ENCODE data around the gene SHC3. TPM values are rescaled to one million over a fixed set of nuclear protein-coding genes. Genes with fewer than 3 reads are reported as not detected.

The SHC3 gene
- total RNA-seq, 1 donor from 2014 or later: 0.21 TPM

GRCh38 chr9:89179895-89180734 lies 1.5 kb upstream of the SHC3 start:
- no peaks in the 10 kb centered on the region for H3K9me3 Mint-ChIP-seq (ENCODE audit: unreplicated experiment)
- peak; percentile 93 for DNase-seq (ENCODE audit: extremely low spot score, unreplicated experiment)
- H3K4me1 Mint-ChIP-seq (ENCODE audit: unreplicated experiment): peaks cover 29% of the 10 kb centered on the region

GRCh38 chr9:89179540-89179894 lies 899 bp upstream of the SHC3 start:
- Mint-ChIP-seq H3K9me3 (ENCODE audit: unreplicated experiment) (no peaks in the 10 kb centered on the region), H3K4me3 (ENCODE audit: unreplicated experiment) (peak overlapping the region; percentile 70), H3K36me3 (ENCODE audit: unreplicated experiment) (no peaks in the 10 kb centered on the region), H3K4me1 (ENCODE audit: unreplicated experiment) (peaks cover 29% of the 10 kb centered on the region), H3K27me3 (ENCODE audit: unreplicated experiment) (peaks cover 37% of the 10 kb centered on the region), H3K27ac (ENCODE audit: unreplicated experiment) (peak overlapping the region; percentile 31)
- no peak for DNase-seq (ENCODE audit: extremely low spot score, unreplicated experiment)
- TF ChIP-seq CTCF (IDR thresholded peaks at IDR 0.05): no peak

More at GRCh38 chr9:89179895-89180734, 1.5 kb upstream of the SHC3 start:
- Mint-ChIP-seq H3K36me3 (ENCODE audit: unreplicated experiment) (no peaks in the 10 kb centered on the region), H3K27me3 (ENCODE audit: unreplicated experiment) (peaks cover 32% of the 10 kb centered on the region), H3K4me3 (ENCODE audit: unreplicated experiment) (peak overlapping the region; percentile 70), H3K27ac (ENCODE audit: unreplicated experiment) (peak overlapping the region; percentile 31)
- TF ChIP-seq CTCF (IDR thresholded peaks at IDR 0.05): no peak

- DNase-seq (ENCODE audit: extremely low spot score, unreplicated experiment): no peak
- H3K36me3 Mint-ChIP-seq (ENCODE audit: unreplicated experiment): no peaks in the 10 kb centered on the region
- TF ChIP-seq CTCF (IDR thresholded peaks at IDR 0.05): no peak
- H3K27me3 Mint-ChIP-seq (ENCODE audit: unreplicated experiment): peaks cover 39% of the 10 kb centered on the region
- H3K9me3 Mint-ChIP-seq (ENCODE audit: unreplicated experiment): no peaks in the 10 kb centered on the region
- peaks cover 29% of the 10 kb centered on the region for H3K4me1 Mint-ChIP-seq (ENCODE audit: unreplicated experiment)
- peak overlapping the region; percentile 70 for H3K4me3 Mint-ChIP-seq (ENCODE audit: unreplicated experiment)
- H3K27ac Mint-ChIP-seq (ENCODE audit: unreplicated experiment): no peak overlapping the region
Measured at GRCh38 chr9:89178830-89179539, 367 bp upstream of the SHC3 start.

- no peak overlapping the region for H3K4me3 Mint-ChIP-seq (ENCODE audit: unreplicated experiment)
- no peaks in the 10 kb centered on the region for H3K9me3 Mint-ChIP-seq (ENCODE audit: unreplicated experiment)
- no peak for DNase-seq (ENCODE audit: extremely low spot score, unreplicated experiment)
- H3K4me1 Mint-ChIP-seq (ENCODE audit: unreplicated experiment): peaks cover 29% of the 10 kb centered on the region
- peaks cover 48% of the 10 kb centered on the region for H3K27me3 Mint-ChIP-seq (ENCODE audit: unreplicated experiment)
- H3K36me3 Mint-ChIP-seq (ENCODE audit: unreplicated experiment): no peaks in the 10 kb centered on the region
- H3K27ac Mint-ChIP-seq (ENCODE audit: unreplicated experiment): no peak overlapping the region
- TF ChIP-seq CTCF (IDR thresholded peaks at IDR 0.05): no peak
Measured at GRCh38 chr9:89177012-89177943, 1.3 kb downstream of the SHC3 start.

Data from osteocyte (in vitro differentiated cells).